Measurements from ENCODE around the gene STRN3.

- TF ChIP-seq, protein P1, sequence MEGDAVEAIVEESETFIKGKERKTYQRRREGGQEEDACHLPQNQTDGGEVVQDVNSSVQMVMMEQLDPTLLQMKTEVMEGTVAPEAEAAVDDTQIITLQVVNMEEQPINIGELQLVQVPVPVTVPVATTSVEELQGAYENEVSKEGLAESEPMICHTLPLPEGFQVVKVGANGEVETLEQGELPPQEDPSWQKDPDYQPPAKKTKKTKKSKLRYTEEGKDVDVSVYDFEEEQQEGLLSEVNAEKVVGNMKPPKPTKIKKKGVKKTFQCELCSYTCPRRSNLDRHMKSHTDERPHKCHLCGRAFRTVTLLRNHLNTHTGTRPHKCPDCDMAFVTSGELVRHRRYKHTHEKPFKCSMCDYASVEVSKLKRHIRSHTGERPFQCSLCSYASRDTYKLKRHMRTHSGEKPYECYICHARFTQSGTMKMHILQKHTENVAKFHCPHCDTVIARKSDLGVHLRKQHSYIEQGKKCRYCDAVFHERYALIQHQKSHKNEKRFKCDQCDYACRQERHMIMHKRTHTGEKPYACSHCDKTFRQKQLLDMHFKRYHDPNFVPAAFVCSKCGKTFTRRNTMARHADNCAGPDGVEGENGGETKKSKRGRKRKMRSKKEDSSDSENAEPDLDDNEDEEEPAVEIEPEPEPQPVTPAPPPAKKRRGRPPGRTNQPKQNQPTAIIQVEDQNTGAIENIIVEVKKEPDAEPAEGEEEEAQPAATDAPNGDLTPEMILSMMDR (IDR thresholded peaks at IDR 0.05): no peak
- TF ChIP-seq EP300 (IDR thresholded peaks at IDR 0.05): no peak
- no peak for TF ChIP-seq POLR2A (IDR thresholded peaks at IDR 0.05)
- no peak for TF ChIP-seq POLR2AphosphoS5 (IDR thresholded peaks at IDR 0.05)
These were observed 34.8 kb downstream of the STRN3 start for GRCh38 chr14:30991408-30991807.
